Activated CD4-positive, alpha-beta T cell treated with anti-CD3 and anti-CD28 coated beads, Interleukin-2, amount 50 U/mL, for 24 hours (primary cell): ENCODE results near the gene LAG3.
A peak's percentile ranks its signal among the peaks of the same experiment; 100 is the strongest.

Experiments used
- DNase-seq, 2 donors: peaks; one replicate each; pipeline ENCODE4 v3.0.0-alpha.2; 2020; ENCODE audit warnings: low read depth in 1 of 2, low spot score in 1 of 2

Gene LAG3

DNA sequence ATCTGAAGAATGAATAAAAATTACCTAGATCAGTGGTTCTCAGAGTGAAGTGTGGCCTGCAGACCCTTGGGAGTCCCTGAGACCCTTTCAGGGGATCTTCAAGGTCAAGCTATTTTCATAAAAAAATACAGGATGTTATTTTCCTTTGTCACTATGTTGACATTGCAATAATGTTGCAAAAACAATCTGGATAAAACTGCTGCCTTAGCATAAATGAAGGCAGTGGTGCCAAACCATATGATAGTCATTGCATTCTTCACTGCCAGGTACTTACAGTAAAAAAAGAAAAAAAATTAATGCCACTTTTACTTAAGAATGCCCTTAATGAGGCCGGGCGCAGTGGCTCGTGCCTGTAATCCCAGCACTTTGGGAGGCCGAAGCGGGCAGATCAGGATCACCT, 15.0 kb downstream of the LAG3 start:
- no peak for DNase-seq

DNA sequence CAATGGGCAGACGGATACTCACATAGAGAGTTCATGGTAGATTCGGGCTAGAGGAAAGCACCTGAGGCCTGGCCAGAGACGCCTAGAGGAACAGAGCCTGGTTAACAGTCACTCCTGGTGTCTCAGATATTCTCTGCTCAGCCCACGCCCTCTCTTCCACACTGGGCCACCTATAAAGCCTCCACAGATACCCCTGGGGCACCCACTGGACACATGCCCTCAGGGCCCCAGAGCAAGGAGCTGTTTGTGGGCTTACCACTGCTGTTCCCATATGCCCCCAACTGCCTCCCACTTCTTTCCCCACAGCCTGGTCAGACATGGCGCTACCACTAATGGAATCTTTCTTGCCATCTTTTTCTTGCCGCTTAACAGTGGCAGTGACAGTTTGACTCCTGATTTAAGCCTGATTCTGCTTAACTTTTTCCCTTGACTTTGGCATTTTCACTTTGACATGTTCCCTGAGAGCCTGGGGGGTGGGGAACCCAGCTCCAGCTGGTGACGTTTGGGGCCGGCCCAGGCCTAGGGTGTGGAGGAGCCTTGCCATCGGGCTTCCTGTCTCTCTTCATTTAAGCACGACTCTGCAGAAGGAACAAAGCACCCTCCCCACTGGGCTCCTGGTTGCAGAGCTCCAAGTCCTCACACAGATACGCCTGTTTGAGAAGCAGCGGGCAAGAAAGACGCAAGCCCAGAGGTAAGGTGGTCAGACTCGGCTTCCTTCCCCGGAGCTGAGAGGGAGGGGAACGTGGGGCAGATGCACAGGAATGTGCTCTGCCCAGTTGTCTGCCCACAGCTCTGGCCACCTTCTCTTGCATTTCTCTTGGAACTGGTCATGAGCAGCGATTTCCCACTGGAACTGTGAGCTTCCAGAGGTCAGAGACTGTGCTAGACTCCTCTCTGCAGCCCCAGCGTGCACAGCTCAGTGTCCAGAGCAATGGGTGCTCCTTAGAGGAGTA, 16.9 kb downstream of the LAG3 start, which contains the start of gene CD4:
Gene CD4 (plus strand): TSS at position 557 of the 953 bp plus-strand sequence. CDS start 10,611 bp downstream, outside the sequence.
- peak in 1 of 2 donors; percentile 78 for DNase-seq

DNA sequence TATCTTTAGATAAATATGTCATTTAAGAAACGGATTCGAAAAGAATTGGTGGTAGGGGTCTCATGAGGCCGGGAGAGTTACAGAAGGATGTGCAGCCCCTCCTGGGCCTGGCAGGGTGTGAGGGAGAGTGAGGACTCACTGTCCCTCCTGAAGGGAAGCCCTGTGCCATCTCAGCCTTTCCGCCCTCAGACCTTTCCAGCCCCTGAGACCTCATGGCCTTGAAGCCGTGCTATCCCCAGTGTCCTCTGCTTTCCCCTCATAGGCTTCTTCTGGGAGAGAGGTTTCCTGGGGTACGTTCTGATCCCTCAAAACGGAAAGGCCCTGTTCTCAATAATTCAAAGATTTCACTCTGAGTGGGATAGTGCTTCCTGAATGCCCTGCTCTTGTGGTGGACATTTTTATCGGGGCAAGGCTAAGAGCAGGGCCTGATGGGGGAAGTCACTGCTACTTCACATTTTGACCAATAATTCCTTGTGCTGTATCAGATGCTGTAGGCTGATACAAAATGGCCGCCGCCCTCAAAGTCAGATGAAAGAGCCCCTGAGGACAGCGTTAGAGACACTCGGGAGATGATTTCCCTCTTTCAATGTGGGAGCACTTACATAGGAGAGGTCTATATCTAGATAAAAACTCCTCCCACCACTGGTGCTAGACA, 18.3 kb downstream of the LAG3 start:
- no peak for DNase-seq

DNA sequence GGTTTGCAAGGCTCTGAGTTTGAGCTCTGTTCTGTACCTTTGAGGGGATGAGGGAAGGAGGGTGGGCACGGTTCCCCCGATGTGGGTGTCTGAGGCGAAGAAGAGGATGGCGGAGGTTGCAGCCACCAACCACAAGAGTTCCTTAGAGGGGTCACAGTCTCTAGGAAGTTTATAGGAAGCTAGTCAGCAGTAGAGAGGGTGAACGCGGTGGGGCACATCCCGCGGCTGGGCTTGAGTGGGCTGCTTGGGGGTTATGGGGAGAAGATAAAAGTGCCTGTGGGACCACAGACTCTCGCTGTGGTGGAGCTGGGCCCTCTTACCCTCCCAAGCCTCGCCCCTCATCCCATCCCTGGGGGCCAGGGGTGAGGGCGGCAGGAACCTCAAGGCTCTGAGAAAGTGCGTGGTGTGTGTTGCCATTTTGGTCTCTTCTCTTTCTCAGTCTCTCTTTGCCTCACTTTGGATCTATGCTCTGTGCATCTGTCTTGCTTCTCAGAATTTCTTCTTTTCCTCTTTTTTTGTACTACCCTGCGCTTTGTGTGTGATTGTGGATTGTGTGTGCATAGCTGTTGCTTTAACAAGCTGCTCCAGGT, 19.7 kb downstream of the LAG3 start:
- DNase-seq = no peak

DNA sequence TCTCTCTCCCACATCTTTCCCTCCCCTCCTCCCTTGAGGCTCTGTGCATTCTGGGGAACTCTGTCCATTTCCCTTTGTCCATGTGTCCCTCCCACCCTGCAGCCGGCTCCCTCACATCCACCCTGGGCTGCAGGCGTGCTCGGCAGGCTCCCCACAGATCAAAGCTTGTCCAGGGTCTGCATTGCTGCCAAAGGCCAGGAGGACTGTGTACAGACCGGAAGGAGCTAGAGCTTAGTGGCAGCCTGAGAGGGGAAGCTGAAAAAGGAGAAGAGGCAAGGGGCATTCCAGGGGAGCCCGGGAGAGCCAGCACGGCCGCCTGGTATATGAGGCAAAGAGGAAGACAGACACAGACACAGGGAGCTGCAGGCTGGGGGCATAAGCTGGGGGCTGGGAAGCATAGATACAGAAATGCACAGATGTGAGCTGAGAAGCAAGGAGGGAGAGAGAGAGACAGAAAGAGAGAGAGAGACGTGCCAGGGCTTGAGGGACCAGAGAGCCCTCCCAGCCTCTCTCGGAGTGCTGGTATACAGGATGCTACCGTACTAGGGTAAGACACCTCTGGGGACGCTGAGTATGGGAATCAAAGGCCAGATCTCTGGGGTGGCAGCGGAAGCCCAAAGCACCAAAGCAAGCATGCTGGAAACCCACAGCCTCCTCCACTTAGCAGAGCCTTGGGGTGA, 20.3 kb downstream of the LAG3 start:
- no peak for DNase-seq

DNA sequence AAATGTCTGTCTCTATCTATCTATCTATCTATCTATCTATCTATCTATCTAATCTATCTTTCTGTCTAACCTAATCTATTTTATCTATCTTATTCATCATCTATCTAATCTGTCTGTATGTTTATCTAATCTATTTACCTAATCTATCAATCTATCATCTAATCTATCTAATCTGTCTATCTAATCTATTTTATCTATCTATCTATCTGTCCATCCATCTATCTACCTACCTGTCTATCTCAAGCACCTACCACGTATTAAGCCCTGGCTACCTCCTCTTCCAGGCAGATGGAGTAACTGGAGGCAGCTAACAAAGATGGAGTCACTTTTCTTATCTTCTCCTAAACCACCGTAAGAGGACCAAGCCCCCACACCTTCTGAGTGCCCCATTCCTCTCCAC, 22.8 kb downstream of the LAG3 start:
- no peak for DNase-seq

DNA sequence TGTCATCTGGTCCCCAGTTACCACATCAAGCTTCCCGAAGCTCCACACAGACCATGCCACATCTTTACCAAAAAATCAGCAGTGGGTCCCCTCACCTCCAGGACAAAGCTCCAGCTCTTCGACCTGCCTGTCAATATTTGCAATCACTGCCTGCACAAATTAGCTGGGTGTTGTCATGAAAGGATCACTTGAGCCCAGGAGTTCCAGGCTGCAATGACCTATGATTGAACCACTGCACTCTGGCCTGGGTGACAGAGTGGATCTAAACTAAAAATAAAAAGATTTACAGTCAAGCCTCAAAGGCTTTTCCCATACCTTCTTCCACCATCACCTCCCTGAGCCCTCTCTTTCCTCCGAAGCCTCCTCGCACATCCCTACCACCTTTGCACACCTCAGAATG, 24.3 kb downstream of the LAG3 start:
- DNase-seq = no peak

DNA sequence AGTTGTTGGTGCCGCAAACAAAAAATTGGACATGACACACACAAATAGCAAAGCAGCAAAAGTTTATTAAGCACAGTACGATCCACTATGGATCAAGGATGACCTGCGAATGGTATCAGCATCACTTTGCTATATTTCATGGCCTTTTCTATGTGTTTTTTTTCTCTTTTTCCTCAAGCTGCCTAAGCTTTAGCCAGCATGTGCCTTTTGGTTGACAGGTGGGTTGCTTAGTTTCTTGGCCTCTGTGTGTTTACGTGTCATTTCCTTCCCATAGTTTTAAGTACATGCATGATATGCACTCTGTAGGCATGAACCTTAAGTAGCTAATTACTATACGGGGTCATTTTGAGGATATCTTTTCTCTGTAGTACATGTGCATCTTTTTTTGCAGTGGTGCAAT, 26.8 kb downstream of the LAG3 start:
- no peak for DNase-seq

DNA sequence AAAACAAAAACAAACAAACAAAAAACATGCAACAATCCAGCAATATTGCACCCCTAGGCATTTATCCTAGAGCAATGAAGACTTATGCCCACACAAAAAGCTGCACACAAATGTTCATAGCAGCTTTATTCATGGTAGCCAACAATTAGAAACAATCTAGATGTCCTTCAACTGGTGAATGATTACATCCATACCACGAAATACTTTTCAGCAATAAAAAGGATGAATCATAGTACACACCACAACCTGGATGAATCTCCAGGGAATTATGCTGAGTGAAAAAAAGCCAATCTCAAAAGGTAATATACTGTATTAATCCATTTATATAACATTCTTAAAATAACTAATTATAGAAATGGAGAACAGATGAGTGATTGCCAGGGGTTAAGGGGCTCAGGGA, 34.9 kb downstream of the LAG3 start:
- no peak for DNase-seq

DNA sequence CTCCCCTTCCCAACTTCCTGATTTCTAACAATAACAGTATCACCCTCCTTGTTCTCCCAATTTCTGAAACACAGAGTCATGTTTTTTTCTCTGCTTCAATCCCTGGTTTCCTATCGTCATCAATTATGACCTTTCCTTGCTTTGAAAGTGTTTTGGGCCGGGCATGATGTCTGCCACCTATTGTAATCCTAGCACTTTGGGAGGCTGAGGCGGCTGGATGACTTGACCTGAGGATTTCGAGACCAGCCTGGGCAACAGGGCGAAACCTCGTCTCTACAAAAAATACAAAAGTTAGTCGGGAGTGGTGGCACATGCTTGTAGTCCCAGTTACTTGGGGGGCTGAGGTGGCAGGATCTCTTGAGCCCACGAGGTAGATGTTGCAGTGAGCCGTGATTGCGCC, 36.7 kb downstream of the LAG3 start:
- DNase-seq = no peak

DNA sequence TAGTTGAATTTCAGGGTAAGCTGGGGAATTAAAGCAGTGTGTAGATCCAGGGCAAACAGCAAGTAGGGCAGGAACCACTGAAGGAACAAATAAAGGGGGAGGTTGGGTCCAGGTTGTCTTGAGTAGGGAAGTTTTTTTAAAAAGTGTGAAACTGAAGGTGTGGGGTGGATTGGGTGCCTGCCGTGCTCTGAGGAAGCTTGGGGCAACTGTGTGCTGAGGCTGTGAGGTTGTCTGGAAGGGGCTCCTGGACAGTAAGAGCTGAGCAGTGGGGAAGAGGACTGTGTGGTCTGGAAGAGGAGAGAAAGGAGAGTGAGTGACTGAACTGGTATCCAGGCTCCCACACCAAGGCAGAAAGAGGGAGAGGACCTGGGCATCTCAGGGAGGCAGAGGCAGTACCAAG, 38.4 kb downstream of the LAG3 start:
- DNase-seq = no peak

DNA sequence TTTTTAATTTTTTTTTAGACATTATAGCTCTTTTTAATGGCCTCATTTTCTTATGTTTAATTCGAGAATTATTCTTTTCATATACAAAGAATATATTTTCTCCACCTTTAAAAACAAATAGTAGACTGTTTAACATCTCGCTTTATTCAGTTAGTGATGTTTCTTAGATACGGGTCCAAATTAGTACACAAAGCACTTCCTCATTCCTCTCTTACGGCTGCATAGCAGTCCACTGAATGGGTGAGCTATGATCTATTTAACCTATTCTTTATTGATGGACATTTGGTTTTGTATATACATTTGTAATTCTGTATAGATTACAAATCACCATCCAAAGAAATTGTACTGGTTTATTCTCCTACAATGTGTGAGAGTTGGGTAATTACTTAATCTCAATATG, 41.0 kb downstream of the LAG3 start:
- no peak for DNase-seq

DNA sequence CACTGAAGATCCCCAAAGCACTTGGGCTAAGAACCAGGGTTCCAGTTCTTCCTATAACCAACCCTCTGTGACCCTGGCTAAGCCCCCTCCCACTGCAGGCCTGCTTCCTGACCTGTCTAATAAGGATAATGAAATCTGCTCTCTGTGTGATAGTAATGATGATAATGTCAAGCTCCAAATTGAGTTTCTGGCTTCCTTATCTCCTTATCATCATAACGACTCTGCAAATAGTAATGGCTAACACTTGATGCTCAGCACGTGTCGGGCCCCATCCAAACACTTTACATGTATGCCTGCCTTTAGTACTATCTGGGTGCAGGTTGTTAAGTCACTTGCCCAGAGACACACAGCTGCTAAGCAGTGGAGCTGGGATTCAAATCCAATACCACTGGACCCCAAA, 44.3 kb downstream of the LAG3 start:
- DNase-seq = no peak

DNA sequence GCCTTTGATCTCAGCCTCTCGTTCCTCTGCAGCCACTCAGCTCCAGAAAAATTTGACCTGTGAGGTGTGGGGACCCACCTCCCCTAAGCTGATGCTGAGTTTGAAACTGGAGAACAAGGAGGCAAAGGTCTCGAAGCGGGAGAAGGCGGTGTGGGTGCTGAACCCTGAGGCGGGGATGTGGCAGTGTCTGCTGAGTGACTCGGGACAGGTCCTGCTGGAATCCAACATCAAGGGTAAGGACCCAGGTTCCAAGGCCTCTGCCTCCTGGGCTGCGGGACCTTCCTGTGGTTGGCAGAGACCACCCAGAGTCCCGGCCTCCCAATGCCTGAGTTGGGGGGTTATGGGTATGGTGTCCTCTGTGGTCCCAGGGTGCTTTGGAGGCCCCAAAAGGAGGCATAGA, 44.8 kb downstream of the LAG3 start:
- no peak for DNase-seq

DNA sequence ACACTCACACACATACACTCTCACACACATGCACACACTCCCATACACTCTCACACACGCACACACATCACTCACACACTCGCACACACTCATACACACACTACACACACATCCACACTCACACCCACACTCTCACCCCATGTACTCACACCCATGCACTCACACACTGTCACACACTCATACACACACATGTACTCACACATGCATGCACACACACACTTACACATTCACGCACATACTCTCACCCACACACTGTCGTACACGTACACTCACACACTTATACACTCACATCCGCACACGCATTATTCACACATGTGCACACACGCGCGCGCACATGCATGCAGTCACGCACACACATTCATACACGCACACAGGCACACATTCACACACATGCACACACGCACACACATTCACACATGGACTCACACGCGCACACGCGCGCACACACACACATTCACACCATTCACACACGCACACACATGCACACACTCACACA, 45.4 kb downstream of the LAG3 start:
- no peak for DNase-seq

DNA sequence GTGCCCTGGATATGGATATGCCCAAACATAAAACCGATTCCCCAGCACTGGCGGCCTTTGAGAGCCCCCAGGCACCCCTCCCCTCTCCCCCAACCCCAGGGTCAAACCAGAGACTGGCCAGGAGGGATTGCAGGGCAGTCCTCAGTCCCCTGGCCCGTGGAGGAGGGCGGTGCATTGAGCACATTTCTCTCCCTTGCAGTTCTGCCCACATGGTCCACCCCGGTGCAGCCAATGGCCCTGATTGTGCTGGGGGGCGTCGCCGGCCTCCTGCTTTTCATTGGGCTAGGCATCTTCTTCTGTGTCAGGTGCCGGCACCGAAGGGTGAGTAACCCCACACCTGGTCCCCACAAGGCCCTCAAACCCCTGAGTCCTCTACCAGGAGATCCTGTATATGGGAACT, 45.9 kb downstream of the LAG3 start:
- no peak for DNase-seq

DNA sequence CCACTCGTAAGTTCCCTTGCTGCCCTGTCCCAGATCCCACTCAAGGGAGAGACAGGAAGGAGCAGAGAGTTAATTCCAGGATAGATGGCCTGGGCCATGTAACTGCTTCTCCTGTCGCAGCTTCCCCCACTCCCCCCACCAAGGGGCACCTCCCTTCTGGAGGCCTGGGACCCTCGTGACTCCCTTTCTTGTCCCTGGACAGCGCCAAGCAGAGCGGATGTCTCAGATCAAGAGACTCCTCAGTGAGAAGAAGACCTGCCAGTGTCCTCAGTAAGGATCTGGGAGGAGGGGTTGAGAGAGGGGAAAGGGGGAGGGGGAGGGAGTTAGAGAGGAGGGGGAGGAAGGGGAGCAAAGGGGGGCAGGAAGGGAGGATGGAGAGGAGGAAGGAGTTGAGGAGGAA, 46.3 kb downstream of the LAG3 start:
- DNase-seq = no peak

DNA sequence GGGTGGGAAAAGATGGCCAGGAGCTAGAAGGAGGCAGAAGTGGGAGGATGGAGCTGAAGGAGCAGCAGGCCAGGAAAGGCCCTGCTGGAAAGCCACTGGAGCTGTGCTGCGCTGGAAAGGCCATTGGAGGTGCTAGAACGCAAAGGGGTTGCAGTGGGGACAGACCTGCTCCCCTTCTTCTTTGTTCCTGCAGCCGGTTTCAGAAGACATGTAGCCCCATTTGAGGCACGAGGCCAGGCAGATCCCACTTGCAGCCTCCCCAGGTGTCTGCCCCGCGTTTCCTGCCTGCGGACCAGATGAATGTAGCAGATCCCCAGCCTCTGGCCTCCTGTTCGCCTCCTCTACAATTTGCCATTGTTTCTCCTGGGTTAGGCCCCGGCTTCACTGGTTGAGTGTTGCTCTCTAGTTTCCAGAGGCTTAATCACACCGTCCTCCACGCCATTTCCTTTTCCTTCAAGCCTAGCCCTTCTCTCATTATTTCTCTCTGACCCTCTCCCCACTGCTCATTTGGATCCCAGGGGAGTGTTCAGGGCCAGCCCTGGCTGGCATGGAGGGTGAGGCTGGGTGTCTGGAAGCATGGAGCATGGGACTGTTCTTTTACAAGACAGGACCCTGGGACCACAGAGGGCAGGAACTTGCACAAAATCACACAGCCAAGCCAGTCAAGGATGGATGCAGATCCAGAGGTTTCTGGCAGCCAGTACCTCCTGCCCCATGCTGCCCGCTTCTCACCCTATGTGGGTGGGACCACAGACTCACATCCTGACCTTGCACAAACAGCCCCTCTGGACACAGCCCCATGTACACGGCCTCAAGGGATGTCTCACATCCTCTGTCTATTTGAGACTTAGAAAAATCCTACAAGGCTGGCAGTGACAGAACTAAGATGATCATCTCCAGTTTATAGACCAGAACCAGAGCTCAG, 47.0 kb downstream of the LAG3 start:
- DNase-seq = no peak

DNA sequence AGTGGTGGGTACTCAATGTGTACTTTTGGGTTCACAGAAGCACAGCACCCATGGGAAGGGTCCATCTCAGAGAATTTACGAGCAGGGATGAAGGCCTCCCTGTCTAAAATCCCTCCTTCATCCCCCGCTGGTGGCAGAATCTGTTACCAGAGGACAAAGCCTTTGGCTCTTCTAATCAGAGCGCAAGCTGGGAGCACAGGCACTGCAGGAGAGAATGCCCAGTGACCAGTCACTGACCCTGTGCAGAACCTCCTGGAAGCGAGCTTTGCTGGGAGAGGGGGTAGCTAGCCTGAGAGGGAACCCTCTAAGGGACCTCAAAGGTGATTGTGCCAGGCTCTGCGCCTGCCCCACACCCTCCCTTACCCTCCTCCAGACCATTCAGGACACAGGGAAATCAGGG, 47.8 kb downstream of the LAG3 start:
- no peak for DNase-seq
